ENCODE data around the gene ITIH5. TPM values are rescaled to one million over a fixed set of nuclear protein-coding genes. Genes with fewer than 3 reads are reported as not detected.

ITIH5 gene
- polyA plus RNA-seq, 1 experiment = 10.3 TPM

DNA sequence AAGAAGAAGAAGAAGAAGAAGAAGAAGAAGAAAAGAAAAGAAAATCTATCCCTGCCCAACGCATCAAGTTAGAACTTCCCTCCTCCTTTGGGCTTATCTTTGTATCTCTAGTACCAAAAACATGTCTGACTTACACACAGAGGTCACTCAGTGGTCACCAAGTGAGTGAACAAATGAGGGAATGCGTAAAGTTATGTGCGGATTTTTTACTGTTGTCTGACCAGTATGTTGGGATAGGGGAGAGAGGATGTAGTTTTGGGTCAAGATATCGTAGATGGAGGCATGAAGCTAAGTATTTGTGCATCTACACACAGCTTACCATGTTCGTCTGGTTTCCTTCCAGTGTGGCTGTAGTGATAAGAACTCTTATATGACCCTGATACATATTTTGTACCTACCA, 99.9 kb downstream of the ITIH5 start:
- Histone ChIP-seq H3K36me3 (ENCODE audit: control insufficient read depth, insufficient read depth, low read length) (no peaks in the 10 kb centered on the region), H3K27me3 (ENCODE audit: control insufficient read depth, insufficient read depth, low read length) (no peaks in the 10 kb centered on the region), H3K4me3 (ENCODE audit: low read depth, low read length) (no peak overlapping the region)
- CTCF ChIA-PET = no interaction called here
- DNase-seq (ENCODE audit: low read depth) = no peak
- POLR2A ChIA-PET = no interaction called here
- no peak for TF ChIP-seq CTCF (IDR thresholded peaks at IDR 0.05; ENCODE audit: insufficient read depth, low read depth, low read length)

- no peak for TF ChIP-seq CTCF (IDR thresholded peaks at IDR 0.05; ENCODE audit: insufficient read depth, low read depth, low read length)
- ChIA-PET CTCF (no interaction called here), POLR2A (no interaction called here)
- Histone ChIP-seq H3K4me3 (ENCODE audit: low read depth, low read length) (no peak overlapping the region), H3K27me3 (ENCODE audit: control insufficient read depth, insufficient read depth, low read length) (no peaks in the 10 kb centered on the region), H3K36me3 (ENCODE audit: control insufficient read depth, insufficient read depth, low read length) (no peaks in the 10 kb centered on the region)
- no peak for DNase-seq (ENCODE audit: low read depth)
Observed at GRCh38 chr10:7565871-7566270, 100.9 kb downstream of the ITIH5 start.

- no peak for DNase-seq (ENCODE audit: low read depth)
- no peaks in the 10 kb centered on the region for H3K27me3 ChIP-seq (ENCODE audit: control insufficient read depth, insufficient read depth, low read length)
- ChIA-PET POLR2A (no interaction called here), CTCF (interaction anchor here (0.5 to 1.6 kb wide), 2 partner anchors 26 to 124 kb away, joined by 3 to 5 read pairs; no protein-coding TSS in a partner anchor)
- no peaks in the 10 kb centered on the region for H3K36me3 ChIP-seq (ENCODE audit: control insufficient read depth, insufficient read depth, low read length)
- no peak overlapping the region for H3K4me3 ChIP-seq (ENCODE audit: low read depth, low read length)
- TF ChIP-seq CTCF (IDR thresholded peaks at IDR 0.05; ENCODE audit: insufficient read depth, low read depth, low read length) = no peak
Observed at GRCh38 chr10:7563770-7564169, 103.0 kb downstream of the ITIH5 start.

DNA sequence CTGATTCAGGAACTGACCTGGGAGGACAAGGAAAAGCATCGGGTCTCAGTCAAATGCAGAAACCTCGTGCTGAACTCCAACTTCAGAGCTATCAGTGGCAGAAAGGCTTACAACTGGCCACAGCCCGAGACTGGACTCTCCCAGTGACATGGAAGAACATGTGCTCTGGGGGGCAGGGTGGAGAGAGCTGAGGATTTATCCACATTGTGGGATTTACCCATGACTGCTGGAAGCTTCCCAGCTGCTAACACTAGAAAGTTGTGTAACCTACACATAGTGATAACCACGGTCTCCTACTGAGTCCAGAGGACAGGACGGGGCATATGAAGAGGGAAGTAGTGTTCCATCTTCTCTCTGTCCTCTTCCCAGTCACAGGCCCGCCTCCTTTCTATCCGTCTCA, 103.4 kb downstream of the ITIH5 start:
- Histone ChIP-seq H3K36me3 (ENCODE audit: control insufficient read depth, insufficient read depth, low read length) (no peaks in the 10 kb centered on the region), H3K27me3 (ENCODE audit: control insufficient read depth, insufficient read depth, low read length) (no peaks in the 10 kb centered on the region), H3K4me3 (ENCODE audit: low read depth, low read length) (no peak overlapping the region)
- TF ChIP-seq CTCF (IDR thresholded peaks at IDR 0.05; ENCODE audit: insufficient read depth, low read depth, low read length) = no peak
- no peak for DNase-seq (ENCODE audit: low read depth)
- ChIA-PET CTCF (interaction anchor here (1.6 kb wide), 1 partner anchor 124 kb away, joined by 5 read pairs; no protein-coding TSS in a partner anchor), POLR2A (no interaction called here)

DNA sequence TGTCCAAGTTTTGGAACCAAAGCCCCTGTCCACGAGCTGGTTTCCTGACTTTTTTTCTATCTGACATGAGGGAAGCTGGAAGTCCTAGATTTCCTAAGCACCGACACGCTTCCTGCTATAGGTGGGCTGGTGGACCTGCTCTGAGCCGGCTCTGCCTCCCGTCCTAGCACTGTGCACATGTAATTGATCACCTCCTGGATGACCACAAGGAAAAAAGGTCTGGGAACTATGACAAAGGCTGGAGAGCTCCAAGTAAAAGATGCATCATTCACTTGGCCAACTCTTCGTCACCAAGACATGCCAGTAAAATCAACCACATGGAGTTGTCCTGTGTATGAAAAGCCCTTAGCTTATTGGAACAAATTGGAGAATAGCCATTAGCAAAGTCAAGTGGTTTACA, 104.8 kb downstream of the ITIH5 start:
- H3K27me3 ChIP-seq (ENCODE audit: control insufficient read depth, insufficient read depth, low read length) = no peaks in the 10 kb centered on the region
- ChIA-PET POLR2A (no interaction called here), CTCF (interaction anchor here (0.5 to 1.2 kb wide), 4 partner anchors 10 to 31 kb away, joined by 3 to 4 read pairs (median 4); no protein-coding TSS in a partner anchor)
- no peak for TF ChIP-seq CTCF (IDR thresholded peaks at IDR 0.05; ENCODE audit: insufficient read depth, low read depth, low read length)
- H3K4me3 ChIP-seq (ENCODE audit: low read depth, low read length) = no peak overlapping the region
- no peaks in the 10 kb centered on the region for H3K36me3 ChIP-seq (ENCODE audit: control insufficient read depth, insufficient read depth, low read length)
- no peak for DNase-seq (ENCODE audit: low read depth)

Measured in BJ (cell line).